ENCODE measurements around the gene ZNF718.
"Not testable (repeated sequence)": the region's sequence is repeated elsewhere in the genome, so short reads cannot be mapped to it uniquely, and the experiment has no call there.

ZNF718 gene

DNA sequence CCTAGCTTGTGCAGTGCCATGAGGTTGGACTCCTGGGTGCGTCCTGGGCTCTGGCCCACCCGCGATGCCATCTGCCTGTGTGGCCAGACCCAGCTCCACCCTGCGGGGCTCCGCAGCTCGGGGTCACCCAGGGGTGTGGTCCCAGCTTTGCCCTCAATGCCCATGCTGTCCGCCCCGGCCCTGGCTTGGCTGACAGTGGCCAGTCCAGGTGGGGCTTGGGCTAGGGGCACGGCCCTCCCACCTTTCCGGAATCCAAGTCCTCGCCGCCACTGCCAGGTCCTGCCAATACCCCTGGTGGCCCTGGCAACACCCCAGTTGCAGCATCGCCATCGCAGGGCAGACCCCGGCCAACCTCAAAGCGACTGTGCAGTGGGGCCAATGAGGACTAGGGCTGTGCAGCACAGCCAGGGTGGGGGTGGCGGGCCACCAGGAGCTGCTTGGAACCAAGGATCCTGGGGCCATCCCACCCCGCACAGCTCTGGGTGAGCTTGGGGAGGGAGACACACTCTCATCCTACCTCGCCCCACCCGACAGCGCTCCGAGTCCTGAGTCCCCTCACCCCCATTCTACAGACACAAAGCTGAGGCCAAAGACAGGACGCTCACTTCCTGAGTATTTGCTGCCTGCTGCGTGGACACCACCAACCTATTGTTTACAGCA, 80.9 kb downstream of the ZNF718 start:
- H3K4me1 ChIP-seq (ENCODE audit: control insufficient read depth, insufficient read depth, low read length) = no peaks in the 10 kb centered on the region
- no peak overlapping the region for H3K27ac ChIP-seq (ENCODE audit: low read length)
- no peak overlapping the region for H3K4me3 ChIP-seq (ENCODE audit: low read length in 2 of 2)
- peaks cover 3% of the 10 kb centered on the region in 2 donors for H3K36me3 ChIP-seq (ENCODE audit: control insufficient read depth in 2 of 2, insufficient read depth in 2 of 2, low read length in 2 of 2)
- H3K9me3 ChIP-seq (ENCODE audit: control insufficient read depth in 2 of 2, low read length in 2 of 2) = peaks cover 0 to 3% of the 10 kb centered on the region in 2 donors
- no peaks in the 10 kb centered on the region for H3K27me3 ChIP-seq (ENCODE audit: control insufficient read depth in 1 of 2, insufficient read depth in 2 of 2, low read length in 2 of 2)
- no peak overlapping the region for H3K9ac ChIP-seq (ENCODE audit: low read length in 2 of 2)

DNA sequence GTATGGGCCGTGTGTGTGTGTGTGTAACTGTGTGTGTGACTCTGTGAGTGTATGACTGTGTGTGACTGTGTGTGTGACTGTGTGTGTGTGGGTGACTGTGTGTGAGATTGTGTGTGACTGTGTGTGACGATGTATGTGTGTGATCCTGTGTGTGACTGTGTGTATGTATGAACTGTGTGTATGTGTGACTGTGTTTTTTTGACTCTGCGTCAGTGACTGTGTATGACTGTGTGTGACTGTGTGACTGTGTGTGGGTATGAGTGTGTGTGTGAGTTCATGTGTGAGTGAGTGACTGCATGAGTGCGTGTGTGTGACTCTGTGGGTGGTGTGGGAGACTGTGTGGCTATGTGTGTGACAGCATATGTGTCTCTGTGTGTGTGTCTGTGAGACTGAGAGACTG, 81.8 kb downstream of the ZNF718 start:
- H3K9me3 ChIP-seq (ENCODE audit: control insufficient read depth in 2 of 2, low read length in 2 of 2) = peaks cover 0 to 3% of the 10 kb centered on the region in 2 donors

DNA sequence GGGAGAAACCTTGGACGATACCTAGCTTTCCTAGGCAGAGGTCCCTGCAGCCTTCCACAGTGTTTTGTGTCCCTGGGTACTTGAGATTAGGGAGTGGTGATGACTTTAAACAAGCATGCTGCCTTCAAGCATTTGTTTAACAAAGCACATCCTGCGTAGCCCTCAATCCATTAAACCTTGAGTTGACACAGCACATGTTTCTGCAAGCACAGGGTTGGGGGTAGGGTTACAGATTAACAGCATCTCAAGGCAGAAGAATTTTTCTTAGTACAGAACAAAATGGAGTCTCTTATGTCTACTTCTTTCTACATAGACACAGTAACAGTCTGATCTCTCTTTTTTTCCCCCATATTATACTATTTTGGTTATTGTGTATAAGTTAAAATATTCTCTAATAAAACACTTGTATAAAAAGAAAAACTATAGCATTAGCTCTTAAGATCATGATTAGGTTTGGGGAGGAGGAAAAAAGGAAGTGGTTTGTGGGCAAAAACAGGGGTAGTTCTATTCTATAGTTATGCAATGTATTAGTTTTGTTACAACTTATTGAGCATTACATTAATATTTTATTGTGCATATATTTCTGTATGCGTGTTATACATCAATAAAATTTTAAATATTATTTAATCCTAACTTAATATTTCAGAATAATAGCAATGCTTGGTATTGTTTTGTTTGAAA, 84.3 kb downstream of the ZNF718 start:
- not testable (repeated sequence) for H3K9me3 ChIP-seq (ENCODE audit: control insufficient read depth in 2 of 2, low read length in 2 of 2); H3K27me3 ChIP-seq (ENCODE audit: control insufficient read depth in 1 of 2, insufficient read depth in 2 of 2, low read length in 2 of 2); H3K9ac ChIP-seq (ENCODE audit: low read length in 2 of 2); H3K4me1 ChIP-seq (ENCODE audit: control insufficient read depth, insufficient read depth, low read length); H3K4me3 ChIP-seq (ENCODE audit: low read length in 2 of 2); H3K36me3 ChIP-seq (ENCODE audit: control insufficient read depth in 2 of 2, insufficient read depth in 2 of 2, low read length in 2 of 2); H3K27ac ChIP-seq (ENCODE audit: low read length)

More for the DNA sequence above, 81.8 kb downstream of the ZNF718 start:
- Histone ChIP-seq H3K36me3 (ENCODE audit: control insufficient read depth in 2 of 2, insufficient read depth in 2 of 2, low read length in 2 of 2) (peaks cover 3% of the 10 kb centered on the region in 2 donors), H3K27me3 (ENCODE audit: control insufficient read depth in 1 of 2, insufficient read depth in 2 of 2, low read length in 2 of 2) (no peaks in the 10 kb centered on the region), H3K4me3 (ENCODE audit: low read length in 2 of 2) (no peak overlapping the region), H3K27ac (ENCODE audit: low read length) (no peak overlapping the region), H3K4me1 (ENCODE audit: control insufficient read depth, insufficient read depth, low read length) (no peaks in the 10 kb centered on the region), H3K9ac (ENCODE audit: low read length in 2 of 2) (no peak overlapping the region)

DNA sequence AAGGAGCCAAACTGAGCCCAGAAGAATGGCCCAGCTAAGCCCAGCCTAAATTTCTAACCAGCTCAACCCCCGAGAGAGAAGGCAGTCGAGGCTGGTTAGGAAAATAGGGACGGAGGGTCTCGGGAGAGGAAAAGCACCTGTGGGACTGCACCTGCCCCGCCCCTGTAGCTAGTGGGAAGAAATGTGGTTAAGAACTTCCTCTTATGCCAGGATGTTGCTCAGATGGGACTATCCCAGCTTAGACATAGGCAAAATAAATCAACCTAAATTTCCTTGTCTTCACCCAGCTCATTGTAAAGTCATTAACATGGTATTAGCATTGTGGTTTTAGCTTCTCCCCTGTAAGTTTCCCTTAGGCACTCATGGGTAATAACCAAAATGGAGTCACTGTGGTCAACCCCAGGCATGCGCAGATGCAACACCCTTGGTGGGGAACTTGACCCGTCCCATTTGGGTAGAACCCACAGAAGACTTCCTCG, 86.8 kb downstream of the ZNF718 start:
- no peak overlapping the region for H3K9ac ChIP-seq (ENCODE audit: low read length in 2 of 2)
- H3K4me3 ChIP-seq (ENCODE audit: low read length in 2 of 2) = no peak overlapping the region
- no peaks in the 10 kb centered on the region for H3K36me3 ChIP-seq (ENCODE audit: control insufficient read depth in 2 of 2, insufficient read depth in 2 of 2, low read length in 2 of 2)
- no peaks in the 10 kb centered on the region for H3K27me3 ChIP-seq (ENCODE audit: control insufficient read depth in 1 of 2, insufficient read depth in 2 of 2, low read length in 2 of 2)
- H3K9me3 ChIP-seq (ENCODE audit: control insufficient read depth in 2 of 2, low read length in 2 of 2) = no peaks in the 10 kb centered on the region
- H3K27ac ChIP-seq (ENCODE audit: low read length) = no peak overlapping the region
- H3K4me1 ChIP-seq (ENCODE audit: control insufficient read depth, insufficient read depth, low read length) = peaks cover 11% of the 10 kb centered on the region

DNA sequence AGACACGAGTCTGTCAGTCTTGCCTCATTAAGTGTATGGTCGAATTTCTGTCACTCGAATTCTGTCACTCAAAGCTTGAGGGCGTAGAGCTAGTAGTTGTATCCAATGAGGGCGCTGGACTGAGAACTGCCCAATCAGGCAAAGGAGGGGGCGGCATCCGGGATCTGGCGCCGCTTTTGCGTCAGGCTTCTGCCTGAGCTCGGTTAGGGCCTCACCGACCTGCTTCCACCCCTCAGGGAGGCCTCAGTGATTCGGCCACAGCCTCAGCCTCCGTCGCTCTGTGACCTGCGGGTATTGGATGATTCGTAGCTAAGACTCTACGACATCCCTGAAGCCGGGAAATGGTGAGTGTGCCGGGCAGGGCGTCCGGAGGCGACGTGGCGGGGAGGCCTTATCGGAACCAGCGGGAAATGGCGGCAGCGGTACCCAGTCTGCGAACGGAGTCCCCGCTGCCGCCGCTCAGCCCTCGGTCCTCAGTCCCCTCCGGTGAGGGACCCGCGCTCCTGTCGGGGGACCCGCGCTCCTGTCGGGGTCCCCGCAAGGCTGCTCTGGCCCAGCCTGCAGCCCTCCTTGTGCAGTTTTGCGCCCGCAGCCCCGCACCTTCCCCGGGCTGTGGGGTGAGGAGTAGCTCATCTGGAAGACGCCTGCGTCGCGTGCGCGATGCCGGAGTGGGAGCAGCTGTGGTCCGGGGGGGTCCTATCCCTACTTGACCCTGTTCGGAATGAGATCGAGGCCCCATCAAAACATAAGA, 88.3 kb downstream of the ZNF718 start:
- peak overlapping the region; percentile 74 to 75 for H3K9ac ChIP-seq (ENCODE audit: low read length in 2 of 2)
- H3K27me3 ChIP-seq (ENCODE audit: control insufficient read depth in 1 of 2, insufficient read depth in 2 of 2, low read length in 2 of 2) = no peaks in the 10 kb centered on the region

DNA sequence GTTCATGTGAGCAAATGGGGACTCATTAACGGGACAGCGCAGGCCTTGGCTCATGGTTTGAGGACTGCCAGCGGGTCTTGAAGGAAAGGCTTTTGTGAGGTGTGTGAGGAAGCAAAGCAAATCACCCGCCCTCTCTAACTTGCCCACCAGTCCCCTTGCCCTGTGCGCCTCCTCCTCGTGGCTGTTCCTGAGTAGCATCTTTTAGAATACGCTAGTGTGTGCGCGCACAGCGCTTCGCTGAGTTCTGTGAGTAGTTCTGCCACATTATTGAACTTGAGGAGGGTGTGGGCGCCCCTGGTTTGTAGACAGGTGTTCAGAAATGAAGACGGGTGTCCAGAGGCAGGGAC, 88.9 kb downstream of the ZNF718 start:
- Histone ChIP-seq H3K4me3 (ENCODE audit: low read length in 2 of 2) (peak overlapping the region; percentile 82 to 85), H3K9ac (ENCODE audit: low read length in 2 of 2) (peak overlapping the region; percentile 74 to 75), H3K4me1 (ENCODE audit: control insufficient read depth, insufficient read depth, low read length) (peaks cover 11% of the 10 kb centered on the region), H3K27ac (ENCODE audit: low read length) (peak overlapping the region; percentile 53)
- H3K27me3 ChIP-seq (ENCODE audit: control insufficient read depth in 1 of 2, insufficient read depth in 2 of 2, low read length in 2 of 2); H3K36me3 ChIP-seq (ENCODE audit: control insufficient read depth in 2 of 2, insufficient read depth in 2 of 2, low read length in 2 of 2); H3K9me3 ChIP-seq (ENCODE audit: control insufficient read depth in 2 of 2, low read length in 2 of 2): not testable (repeated sequence)

More for the DNA sequence above, 88.3 kb downstream of the ZNF718 start:
- no peaks in the 10 kb centered on the region for H3K36me3 ChIP-seq (ENCODE audit: control insufficient read depth in 2 of 2, insufficient read depth in 2 of 2, low read length in 2 of 2)
- H3K4me1 ChIP-seq (ENCODE audit: control insufficient read depth, insufficient read depth, low read length) = peaks cover 11% of the 10 kb centered on the region
- peak overlapping the region; percentile 53 for H3K27ac ChIP-seq (ENCODE audit: low read length)
- no peaks in the 10 kb centered on the region for H3K9me3 ChIP-seq (ENCODE audit: control insufficient read depth in 2 of 2, low read length in 2 of 2)
- H3K4me3 ChIP-seq (ENCODE audit: low read length in 2 of 2) = peak overlapping the region; percentile 82 to 85
